Daoy (cell line): ENCODE measurements around the gene GNAT3. TPM values are rescaled to one million over a fixed set of nuclear protein-coding genes. Genes with fewer than 3 reads are reported as not detected.

Experiments
- DNase-seq: peaks from one replicate; pipeline ENCODE4 v3.0.0-alpha.2; 2015; ENCODE audit warnings: low read depth
- total RNA-seq: library from RNA; depleted of rRNA; stranded (reverse); fragments of >200 nt; shearing (Covaris generic); gene quantifications from 2 replicates; pipeline ENCODE4 v1.2.3, GENCODE V29; 2014; rRNA removed

Gene GNAT3
- not detected in 2 replicates for total RNA-seq

DNA sequence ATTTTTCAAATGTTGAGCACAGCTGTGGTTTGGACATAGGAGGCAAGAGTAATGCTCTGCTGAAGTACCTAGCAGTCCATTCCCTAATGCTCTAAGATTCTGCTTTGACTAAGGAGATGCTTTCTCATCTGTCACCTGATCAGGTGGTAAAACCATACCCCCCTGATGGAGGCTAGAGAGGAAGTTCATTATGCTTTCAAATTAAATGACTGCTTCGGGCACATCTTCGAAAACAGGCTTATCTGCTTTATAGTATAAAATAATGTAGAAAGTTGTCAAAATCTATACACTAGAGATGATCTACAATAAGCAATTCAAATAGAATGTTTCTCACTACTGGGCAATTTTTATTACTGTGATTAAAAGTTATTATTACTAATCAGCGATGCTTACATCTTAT, at the start of gene GNAT3:
TSS of gene GNAT3 (minus strand) at position 101 of the 400 bp plus-strand sequence. CDS start 138 bp downstream, outside the sequence.
- no peak for DNase-seq

DNA sequence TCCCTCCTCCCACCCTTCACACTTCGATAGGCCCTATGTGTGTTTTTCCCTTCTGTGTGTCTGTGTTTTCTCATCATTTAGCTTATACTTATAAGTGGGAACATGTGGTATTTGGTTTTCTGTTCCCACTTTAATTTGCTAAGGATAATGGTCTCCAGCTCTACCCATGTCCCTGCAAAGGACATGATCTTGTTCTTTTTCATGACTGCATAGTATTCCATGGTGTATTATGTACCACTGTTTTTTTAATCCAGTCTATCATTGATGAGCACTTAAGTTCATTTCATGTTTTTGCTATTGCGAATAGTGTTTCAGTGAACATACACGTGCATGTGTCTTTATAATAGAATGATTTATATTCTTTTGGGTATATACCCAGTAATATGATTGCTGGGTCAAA, 46.3 kb upstream of the GNAT3 start:
- no peak for DNase-seq

DNA sequence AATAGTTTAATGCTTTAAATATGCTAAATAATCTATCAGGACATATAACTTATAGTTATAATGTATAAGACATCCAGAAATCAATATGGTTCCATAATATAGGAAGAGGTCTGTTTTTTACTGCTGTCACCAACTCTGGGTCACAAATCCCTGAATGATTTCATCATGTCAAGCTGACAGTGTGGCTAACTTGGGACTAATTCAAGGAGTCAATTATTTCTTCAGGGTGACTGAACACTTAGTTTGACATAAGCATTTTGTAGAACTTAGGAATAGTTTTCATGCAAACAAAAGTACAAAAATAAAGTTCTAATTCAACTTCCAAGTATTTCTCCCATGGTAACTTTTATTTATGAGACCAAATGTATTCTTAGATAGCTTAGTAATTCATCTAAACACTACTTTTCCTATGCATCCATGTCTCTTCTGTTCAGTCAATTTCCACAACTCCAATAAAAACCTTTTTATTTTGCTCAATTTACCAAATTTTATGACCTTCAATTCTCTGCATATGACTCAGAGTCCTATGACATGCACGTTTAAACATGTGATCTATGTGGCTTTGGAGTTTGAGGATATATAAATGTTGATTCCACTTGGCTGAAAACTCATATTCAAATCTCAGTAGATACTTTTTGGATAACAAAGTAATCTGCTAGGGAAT, 40.3 kb upstream of the GNAT3 start:
- DNase-seq, result no peak

DNA sequence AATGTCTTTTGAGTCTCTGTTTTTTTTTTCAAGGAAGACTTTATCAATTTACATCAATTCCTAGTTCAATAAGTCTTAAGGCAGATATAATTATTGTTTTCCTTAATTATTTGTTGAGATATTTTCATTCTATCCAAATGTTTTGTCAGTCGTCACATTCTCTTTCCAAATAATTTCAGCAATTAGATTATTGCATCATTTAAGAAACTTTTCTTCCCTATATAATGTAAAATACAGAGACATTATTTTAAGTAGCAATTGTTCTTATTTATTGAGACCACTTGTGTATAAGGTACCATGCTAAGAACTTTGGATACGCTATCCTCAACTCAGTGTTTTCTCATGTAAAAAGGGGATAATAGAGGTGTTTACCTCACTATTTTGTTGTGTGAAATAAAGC, 38.1 kb upstream of the GNAT3 start:
- no peak for DNase-seq

DNA sequence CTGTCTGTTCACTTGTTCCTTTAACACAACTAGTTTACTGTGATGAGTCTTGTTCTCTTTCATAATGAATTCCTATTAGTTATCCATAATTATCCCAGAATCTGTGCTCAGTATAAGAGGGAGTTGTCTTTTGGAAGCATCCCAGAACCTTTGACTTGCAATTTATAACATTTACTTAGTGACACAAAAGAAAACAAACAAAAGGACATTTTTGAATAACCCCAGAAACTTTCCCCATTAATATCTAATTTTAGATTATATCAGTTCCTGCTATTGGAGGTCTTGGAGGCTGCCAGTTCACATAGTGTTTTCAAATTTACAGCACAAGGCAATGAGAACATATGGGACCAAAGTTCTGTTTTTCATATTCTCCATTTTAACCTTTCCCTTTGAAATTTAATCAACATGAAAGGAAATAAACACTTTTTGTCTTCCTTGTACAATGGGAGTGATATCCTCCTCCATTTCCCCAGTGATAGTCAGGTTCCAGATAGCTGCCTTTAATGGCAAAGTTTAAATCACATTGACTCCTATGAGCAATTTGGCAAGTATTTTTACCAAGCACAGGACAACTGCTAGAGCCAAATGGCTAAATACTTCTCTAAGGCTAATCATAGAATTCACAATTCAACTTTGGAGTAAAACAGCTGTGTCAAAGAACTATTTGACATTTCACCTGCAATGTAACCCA, 37.1 kb upstream of the GNAT3 start:
- no peak for DNase-seq

DNA sequence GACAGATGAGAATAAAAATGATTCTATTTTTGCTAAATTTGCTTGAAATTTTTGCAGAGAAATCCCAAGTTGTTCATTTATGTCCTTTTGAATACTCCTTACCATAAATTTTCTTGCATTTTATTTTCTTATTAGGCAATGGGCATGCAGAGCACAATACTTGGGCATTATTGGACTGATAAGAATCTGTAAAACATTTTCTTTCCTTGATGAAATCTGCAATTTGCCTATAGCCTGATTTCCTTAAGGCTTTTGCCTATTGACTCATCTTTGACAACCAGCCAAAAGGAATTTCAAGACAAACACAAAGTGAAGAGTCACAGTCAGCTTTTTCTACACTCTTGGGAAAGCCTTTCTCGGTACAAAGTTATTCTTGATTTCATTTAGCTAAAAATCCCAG, 30.5 kb upstream of the GNAT3 start:
- DNase-seq, result peak; percentile 59

DNA sequence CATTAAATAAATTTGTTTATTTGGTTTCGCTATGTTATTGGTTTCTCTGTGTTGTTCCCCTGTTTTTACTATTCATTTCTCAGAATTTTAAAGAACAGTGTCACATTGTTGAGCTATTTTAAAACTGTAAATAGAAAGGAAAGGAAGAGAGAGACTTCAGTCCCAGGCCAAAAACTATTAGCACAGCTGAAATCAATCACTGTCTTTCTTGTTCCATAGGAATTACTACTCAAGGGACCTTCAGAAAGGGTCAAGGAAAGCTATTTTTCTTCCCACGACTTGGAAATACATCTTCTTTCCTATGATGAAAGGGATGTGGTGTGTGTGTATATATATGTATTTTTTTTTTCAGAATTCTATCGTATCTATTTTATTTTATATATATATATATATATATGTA, 29.0 kb upstream of the GNAT3 start:
- no peak for DNase-seq

DNA sequence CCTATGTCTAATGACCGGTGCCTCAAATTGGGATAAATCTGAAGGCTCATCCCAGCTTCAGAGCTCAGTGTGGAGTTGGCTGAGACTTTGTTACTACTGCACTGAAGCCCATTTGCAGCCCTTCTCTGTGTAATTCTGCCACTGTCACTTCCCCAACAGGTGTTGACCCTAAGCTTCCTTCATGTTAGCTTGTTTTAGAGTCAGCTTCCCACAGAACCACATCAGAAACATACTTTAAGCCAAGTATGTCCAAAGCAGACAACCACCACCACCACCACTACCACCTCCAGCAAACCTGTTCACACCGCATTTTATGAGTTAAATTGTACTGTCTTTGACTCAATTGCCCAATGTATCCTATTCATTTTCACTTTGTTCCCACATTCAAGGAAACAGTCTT, 25.2 kb upstream of the GNAT3 start:
- no peak for DNase-seq

DNA sequence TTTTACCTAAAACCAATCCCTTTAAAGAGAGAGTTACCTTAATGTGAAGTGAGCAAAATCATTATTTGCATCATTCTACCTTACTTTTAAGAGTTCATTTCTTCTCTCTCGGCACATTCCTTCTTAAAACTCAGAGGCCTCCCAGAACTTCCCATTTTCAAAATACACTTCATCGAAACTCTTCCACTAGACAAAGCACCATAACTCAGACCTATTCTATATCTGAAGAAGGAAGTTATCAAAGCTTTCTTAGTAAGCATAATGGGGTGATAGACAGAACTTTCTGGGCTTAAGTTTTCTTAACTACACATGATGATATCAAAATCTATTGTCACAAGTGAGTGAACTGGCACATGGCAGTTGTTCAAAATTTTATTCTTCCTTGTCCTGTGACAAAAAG, 24.6 kb upstream of the GNAT3 start:
- DNase-seq, result no peak

DNA sequence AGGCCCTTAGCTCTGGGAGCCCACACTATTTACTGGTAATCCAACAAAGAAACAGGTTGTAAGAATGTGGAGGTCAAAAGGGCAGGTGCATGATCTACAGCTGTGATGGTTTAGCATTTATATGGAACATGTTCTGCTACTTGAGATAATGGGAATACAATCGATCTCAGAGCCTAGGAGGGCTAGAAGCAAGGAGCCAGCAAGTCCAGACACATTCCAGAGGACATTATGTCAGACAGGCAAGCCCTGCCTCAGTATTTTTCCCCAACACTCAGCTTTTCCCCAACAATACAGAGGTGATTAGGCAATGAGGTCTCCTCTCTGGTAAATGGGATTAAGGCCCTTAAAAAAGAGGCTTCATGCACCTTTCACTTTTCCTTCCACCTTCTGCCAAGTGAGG, 21.4 kb upstream of the GNAT3 start:
- DNase-seq, result no peak

DNA sequence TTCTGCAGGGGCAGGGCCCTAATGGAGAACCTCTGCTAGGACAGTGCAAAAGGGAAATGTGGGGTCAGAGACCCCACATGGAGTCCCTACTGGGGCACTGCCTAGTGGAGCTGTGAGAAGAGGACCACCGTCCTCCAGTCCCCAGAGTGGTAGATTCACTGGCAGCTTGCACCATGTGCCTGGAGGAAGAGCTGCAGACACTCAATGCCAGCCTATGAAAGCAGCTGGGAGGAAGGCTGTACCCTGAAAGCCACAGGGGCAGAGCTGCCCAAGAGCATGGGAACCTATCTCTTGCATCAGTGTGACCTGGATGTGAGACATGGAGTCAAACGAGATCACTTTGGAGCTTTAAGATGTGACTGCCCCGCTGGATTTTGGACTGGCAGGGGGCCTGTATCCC, 20.3 kb upstream of the GNAT3 start:
- DNase-seq, result no peak

DNA sequence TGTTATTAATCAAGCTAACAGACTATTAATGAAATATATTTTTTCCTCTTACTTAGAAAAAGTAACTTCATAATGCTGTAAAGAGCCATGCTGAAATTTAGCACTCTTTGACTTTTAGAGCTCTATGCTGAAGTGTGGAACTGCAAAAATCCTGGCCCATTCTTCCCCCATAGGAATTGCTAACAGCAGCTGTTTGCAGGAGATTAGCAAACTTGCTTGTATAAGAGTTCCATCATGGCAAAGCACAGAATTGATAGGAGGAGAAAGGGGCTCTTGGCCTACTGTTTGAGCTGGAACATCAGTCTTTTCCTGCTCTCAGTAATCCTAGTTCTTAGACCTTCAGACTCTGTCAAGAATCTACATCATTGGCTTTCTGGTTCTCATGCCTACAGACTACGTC, 18.3 kb upstream of the GNAT3 start:
- no peak for DNase-seq

DNA sequence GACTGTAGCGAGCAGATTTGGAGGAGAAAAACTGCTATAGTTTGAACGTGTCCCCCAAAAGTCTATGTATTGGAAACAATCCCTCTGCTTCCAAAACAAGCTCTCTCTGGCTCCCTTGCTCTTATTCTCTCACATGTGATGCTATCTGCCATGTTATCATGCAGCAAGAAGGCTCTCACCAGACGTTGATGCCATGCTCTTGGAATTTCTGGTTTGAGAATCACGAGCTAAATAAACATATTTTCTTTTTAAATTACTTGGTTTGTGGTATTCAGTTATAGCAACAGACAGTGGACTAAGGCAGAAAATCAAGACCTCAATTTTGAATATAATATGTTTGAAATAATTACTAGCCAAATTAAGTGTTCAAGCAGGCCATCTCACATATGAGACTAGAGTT, 17.5 kb upstream of the GNAT3 start:
- no peak for DNase-seq

DNA sequence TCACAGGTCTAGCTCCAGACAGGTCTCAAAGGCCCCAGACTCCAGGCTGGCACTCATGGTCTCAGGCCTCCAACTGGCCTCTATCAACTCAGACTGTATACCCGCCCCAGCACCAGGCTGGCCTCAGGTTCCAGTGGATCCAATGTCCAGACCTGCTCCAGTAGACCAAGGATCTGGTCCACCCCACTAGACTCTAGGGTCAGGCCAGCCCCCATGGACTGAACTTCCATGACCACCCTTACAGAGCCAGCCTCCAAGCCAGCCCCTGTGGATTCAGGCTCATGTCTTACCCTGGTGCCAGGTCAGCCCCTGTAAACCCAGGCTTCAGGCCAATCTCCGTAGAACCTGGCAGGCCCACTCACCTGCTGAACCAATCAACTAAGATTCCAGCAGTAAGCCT, 16.8 kb upstream of the GNAT3 start:
- no peak for DNase-seq

DNA sequence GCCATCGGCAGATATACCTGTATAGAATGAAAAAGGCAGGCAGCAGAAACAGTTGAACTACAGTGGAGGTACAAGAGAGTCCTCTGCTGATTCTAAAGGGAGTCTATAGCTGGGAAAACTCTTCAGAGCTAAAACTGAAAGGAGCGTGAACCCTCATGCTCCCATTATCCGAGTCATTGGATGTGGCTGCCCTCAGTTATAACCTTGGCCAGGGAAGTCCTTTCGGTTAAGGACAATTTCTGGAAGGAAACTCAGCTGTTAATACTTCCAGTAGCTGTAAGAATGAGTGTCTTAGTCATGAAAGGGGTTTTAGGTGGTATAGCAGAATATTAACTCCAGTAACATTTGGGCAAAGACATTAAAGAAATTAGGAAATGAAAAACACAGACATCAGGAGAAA, 14.6 kb upstream of the GNAT3 start:
- no peak for DNase-seq

DNA sequence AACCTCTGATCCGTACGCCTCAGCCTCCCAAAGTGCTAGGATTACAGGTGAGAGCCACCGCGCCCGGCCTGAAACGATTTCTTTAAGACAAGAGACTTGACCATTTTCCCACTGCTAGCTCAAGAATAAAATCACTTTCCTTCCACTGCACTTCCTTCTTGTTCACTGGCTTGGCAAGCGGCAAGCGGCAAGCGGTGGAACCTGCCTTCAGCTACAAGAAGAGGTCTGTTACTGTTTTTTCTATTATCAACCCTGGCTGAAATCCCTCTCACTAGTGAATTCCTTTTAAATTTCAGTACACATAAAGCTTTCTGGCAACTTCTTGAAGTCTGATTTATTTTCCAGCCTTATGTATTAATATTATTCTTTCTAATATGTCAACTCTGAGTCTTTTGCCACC, 12.8 kb upstream of the GNAT3 start:
- DNase-seq, result no peak

DNA sequence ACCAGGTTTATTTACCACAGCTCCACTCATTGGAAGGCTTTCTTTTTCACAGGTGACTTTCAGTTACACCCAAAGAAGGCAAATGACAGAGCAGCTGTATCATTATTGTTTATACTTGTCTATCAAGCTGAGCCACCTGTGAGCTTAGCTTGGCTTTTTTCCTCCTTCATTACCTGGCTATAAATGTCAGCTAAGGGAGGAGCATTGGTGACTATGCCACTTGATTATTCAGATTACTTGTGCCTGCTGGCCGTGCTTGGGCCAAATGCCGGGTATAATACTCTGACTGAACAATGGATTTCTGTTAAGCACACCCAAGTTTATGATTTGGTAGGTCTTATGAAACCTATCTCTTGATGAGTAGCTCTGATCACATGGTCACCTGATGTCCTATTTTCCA, 9.9 kb upstream of the GNAT3 start:
- no peak for DNase-seq

DNA sequence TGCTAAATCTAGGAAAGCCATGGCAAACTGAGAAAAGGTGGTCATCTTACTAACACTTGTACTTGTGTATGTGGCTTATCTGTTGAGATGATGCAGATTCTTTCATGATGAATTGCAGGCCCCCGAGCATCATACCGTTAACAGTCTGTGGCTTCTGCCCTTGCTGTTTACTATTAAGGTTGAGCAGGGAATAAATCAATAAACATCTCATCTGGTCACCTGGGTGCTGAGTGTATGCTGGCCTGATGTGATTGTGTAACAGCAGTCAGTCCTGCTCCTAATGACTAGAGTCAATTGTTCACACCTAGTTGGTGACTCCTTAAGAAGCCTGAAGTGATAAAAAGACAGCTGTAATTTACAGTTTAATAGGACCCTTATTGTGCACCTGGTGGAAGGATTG, 8.3 kb upstream of the GNAT3 start:
- DNase-seq, result no peak

DNA sequence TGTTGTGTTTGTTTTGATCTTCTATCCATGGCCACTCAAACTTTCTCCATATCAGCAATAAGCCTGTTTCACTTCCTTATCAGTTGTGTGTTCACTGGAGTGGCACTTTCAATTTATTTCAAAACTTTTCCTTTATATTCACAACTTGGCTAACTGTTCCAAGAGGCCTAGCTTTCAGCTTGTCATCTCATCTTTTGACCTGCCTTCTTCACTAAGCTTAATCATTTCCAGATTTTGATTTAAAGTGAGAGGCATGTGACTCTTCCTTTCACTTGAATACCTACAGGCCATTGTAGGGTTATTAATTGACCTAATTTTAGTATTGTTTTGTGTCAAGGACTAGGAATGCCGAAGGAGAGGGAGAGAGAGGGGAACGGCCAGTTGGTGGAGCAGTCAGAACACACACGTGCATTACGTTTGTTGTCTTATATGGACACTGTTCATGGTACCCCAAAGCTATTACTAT, 5.5 kb upstream of the GNAT3 start:
- no peak for DNase-seq

DNA sequence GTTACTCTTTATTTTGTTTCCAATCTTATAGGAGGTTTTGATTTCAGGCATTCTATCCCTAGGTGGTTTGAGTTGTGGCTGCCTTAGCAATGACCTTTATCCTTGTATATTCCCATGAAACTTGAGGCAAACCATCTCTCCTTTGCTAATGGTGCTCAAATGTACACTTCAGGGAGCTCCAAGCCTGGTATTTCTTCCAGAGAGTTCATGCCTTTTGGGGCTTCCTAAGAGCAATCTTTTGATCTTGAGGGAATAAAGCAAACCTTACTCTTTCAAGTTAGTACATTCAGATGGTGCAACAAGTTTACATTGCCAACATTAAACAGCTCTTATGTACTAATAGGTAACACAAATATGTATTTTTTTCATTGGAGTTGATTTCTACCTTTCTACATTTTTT, 3.4 kb upstream of the GNAT3 start:
- DNase-seq, result no peak

DNA sequence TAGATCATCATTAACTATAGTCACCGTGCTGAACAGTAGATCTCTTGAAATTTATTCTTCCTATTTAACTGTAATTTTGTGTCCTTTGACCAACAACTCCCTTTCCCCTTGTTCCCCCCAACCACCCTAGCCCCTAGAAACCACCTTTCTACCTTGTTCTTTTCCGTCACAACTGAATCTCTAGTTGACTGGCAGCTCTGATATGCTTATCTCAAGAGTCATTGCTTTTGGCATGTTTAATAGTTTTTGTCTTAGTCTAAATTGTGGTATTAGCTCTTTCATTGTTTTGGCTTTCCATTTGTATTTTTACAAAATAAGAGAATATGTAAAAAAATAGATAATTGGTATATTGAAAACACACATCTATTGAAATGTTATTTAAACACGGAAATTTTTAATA, 1.8 kb downstream of the GNAT3 start:
- no peak for DNase-seq

DNA sequence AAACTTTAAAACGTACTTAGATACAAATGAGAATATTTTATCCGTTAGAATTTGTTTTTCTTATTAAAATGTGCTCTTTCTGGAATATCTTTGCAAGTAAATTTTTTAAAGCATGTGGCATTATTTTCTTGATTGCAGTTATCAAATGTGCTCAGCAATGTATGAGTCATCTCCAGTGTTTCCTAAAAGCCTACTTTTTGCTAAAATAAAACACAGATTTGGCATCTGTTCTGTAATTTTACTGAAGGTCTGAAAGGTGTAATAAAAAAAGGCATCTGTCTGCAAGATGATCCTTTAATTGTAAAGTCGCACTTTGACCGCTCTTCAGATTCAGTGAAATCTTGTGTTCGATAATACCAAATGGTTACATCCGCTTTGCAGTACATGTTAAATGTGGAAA, 3.4 kb downstream of the GNAT3 start:
- no peak for DNase-seq

DNA sequence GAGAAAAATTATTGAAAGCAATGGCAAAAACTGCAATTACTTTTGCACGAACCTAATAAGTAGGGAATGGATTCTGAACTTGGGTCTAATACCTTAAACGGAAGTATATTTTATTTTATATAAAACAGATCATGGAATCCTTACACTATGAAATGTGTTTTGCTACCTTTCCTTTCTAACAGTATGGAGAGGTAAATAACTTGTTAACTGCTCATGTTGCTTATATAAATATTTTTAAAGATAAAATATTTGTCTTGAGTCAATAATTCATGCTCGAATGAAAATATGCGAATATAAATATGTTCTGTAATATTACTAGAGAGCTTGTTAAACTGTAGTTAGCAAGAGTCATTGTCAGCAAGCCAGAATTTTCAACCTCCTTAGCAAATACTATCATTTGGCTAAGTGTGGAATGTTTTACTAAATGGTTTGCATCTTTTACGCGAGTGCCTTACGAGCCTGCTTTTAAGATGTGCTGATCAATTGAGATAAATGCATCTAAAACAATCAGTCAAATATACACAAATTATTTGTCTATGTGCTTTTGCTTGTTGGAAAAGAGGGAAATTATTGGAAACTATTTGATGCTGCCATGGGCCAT, 5.9 kb downstream of the GNAT3 start:
- DNase-seq, result no peak
